Thyroid gland (tissue), 4 donors: ENCODE data around the gene FLOT2. TPM values are rescaled to one million over a fixed set of nuclear protein-coding genes. Genes with fewer than 3 reads are reported as not detected.

Experiments
- DNase-seq, 2 donors: peaks; one replicate each; pipeline ENCODE4 v3.0.0-alpha.2; 2019
- H3K27ac ChIP-seq, 3 donors: fragments of 200-600 bp; sonication (generic); 1 replicate in 2 of 3; 2 replicates in 1 of 3; pipeline ENCODE4 v1.5.1; 2016 to 2019; ENCODE audit warnings: mild to moderate bottlenecking in 1 of 3, moderate library complexity in 1 of 3
- H3K27me3 ChIP-seq: fragments of 200-600 bp; sonication (generic); one replicate; pipeline ENCODE4 v1.5.1; 2019
- H3K36me3 ChIP-seq, 2 donors: fragments of 200-600 bp; sonication (generic); one replicate each; pipeline ENCODE4 v1.5.1; 2016 to 2019
- H3K4me1 ChIP-seq, 2 donors: fragments of 200-600 bp; sonication (generic); one replicate each; pipeline ENCODE4 v1.5.1; 2017 to 2019
- H3K4me3 ChIP-seq, 3 donors: fragments of 200-600 bp; sonication (generic); replicated peaks in 1 of 3; 1 replicate in 2 of 3; 2 replicates in 1 of 3; pipeline ENCODE4 v1.5.1; 2016; ENCODE audit warnings: mild to moderate bottlenecking in 1 of 3
- H3K9me3 ChIP-seq: fragments of 200-600 bp; sonication (generic); one replicate; pipeline ENCODE4 v1.5.1; 2017
- CTCF ChIP-seq, 6 experiments: fragments of 200-600 bp in 3 of 6; fragments of 450-650 bp in 3 of 6; sonication (generic) in 3 of 6; IDR thresholded peaks; one replicate each; pipeline ENCODE4 v1.5.1; 2016 to 2019; ENCODE audit warnings: antibody characterized with exemption in 6 of 6, mild to moderate bottlenecking in 2 of 6, inconsistent platforms in 1 of 6, moderate library complexity in 1 of 6
- POLR2A ChIP-seq, 2 donors: fragments of 450-650 bp; IDR thresholded peaks; one replicate each; pipeline ENCODE4 v1.6.1; 2017; ENCODE audit warnings: antibody characterized with exemption in 2 of 2, mild to moderate bottlenecking in 2 of 2, moderate library complexity in 1 of 2
- WGBS, 2 donors: methylation state at CpG; one replicate each; pipeline ENCODE4 v1.1.5; 2017; 5-methylcytosine and 5-hydroxymethylcytosine counted together
- intact Hi-C: fragments of 100-400 bp; cut with DNase I; formaldehyde crosslinking; loops from one replicate; pipeline ENCODE4 v1.15.1; 2023
- microRNA counts, 2 donors: library from miRNA; unstranded; fragments of <30 nt; microRNA quantifications; one replicate each; lab custom pipeline; 2016 to 2017
- microRNA-seq: library from miRNA; unstranded; fragments of <30 nt; microRNA quantifications from one replicate; pipeline ENCODE4, GENCODE V29; 2016
- small RNA-seq: library from RNA; depleted of rRNA; stranded (forward); fragments of <200 nt; gene quantifications from one replicate; pipeline ENCODE3, GENCODE V24; 2016
- total RNA-seq, 4 donors: library from RNA; depleted of rRNA; stranded (reverse); fragments of >200 nt; gene quantifications; one replicate each; pipeline ENCODE4 v1.2.3, GENCODE V29; 2016

FLOT2 gene
- total RNA-seq, 4 donors from 2014 or later: 55.0 to 75.0 (median 62.7) TPM

- WGBS, 2 donors: 93 to 95% methylated on average over 1 of the region's 1 CpG
- H3K9me3 ChIP-seq: no peaks in the 10 kb centered on the region
- no peaks in the 10 kb centered on the region for H3K27me3 ChIP-seq
- TF ChIP-seq CTCF (IDR thresholded peaks at IDR 0.05): no peak
- TF ChIP-seq POLR2A (IDR thresholded peaks at IDR 0.05): no peak
- H3K27ac ChIP-seq: no peak overlapping the region
- H3K4me1 ChIP-seq: no peaks in the 10 kb centered on the region
- no peaks in the 10 kb centered on the region for H3K36me3 ChIP-seq
- intact Hi-C loops: no loop called here
- no peak overlapping the region for H3K4me3 ChIP-seq
- no peak for DNase-seq
Measured at GRCh38 chr17:28834420-28834819, 63.1 kb downstream of the FLOT2 start.

MicroRNAs encoded within 50 kb of the gene (microRNA counts, 767-probe panel; counts per million panel counts)
- microRNA hsa-miR-144-3p (lab: Ali Mortazavi, UCI) (1,509 to 4,305 counts per million in 2 donors), microRNA hsa-miR-451a (lab: Ali Mortazavi, UCI) (3,786 to 7,829 counts per million in 2 donors)

Small RNAs within 50 kb of the gene (microRNA-seq; reads per million reads assigned to microRNA genes)
- gene MIR451B: not detected

Small RNAs within 50 kb of the gene (small RNA-seq; reads per million reads assigned to genes)
- gene RF00019: not detected

Other genes with a start within 250 kb of the FLOT2 start
- 10 to 100 TPM; 28.9 to 74.6 (median 48.6) TPM for gene SDF2, start 235.8 kb downstream of the FLOT2 start, total RNA-seq
- 100 to 1,000 TPM in 1 of 4 donors, 10 to 100 TPM in 3; 49.2 to 117 (median 61.6) TPM for gene SUPT6H, start 235.5 kb downstream of the FLOT2 start, total RNA-seq
- gene PROCA1, start 185.8 kb downstream of the FLOT2 start, total RNA-seq: 1 to 10 TPM in 2 of 4 donors, under 1 TPM in 1, not detected in 1; 0.46 to 4.3 (median 1.1) TPM
- 100 to 1,000 TPM; 136 to 186 (median 159) TPM for gene RAB34, start 179.9 kb downstream of the FLOT2 start, total RNA-seq
- gene RPL23A, start 177.7 kb downstream of the FLOT2 start, total RNA-seq: 100 to 1,000 TPM; 181 to 750 (median 443) TPM
- 10 to 100 TPM in 1 of 4 donors, 1 to 10 TPM in 3; 1.6 to 21.4 (median 5.1) TPM for gene TLCD1, start 171.5 kb downstream of the FLOT2 start, total RNA-seq
- gene NEK8, start 168.9 kb downstream of the FLOT2 start, total RNA-seq: 10 to 100 TPM in 1 of 4 donors, 1 to 10 TPM in 3; 3.9 to 14.0 (median 8.1) TPM
- 10 to 100 TPM; 33.3 to 64.3 (median 44.3) TPM for gene TRAF4, start 153.7 kb downstream of the FLOT2 start, total RNA-seq
- gene FAM222B, start 54.9 kb downstream of the FLOT2 start, total RNA-seq: 10 to 100 TPM; 14.1 to 22.6 (median 15.8) TPM
- gene ERAL1, start 42.7 kb downstream of the FLOT2 start, total RNA-seq: 10 to 100 TPM; 23.1 to 59.3 (median 41.2) TPM
- gene DHRS13, start 5.3 kb upstream of the FLOT2 start, total RNA-seq: 10 to 100 TPM; 10.6 to 16.2 (median 13.3) TPM
- 10 to 100 TPM; 22.0 to 62.9 (median 60.1) TPM for gene PHF12, start 53.8 kb upstream of the FLOT2 start, total RNA-seq
- gene SEZ6, start 108.3 kb upstream of the FLOT2 start, total RNA-seq: not detected
- 1 to 10 TPM in 1 of 4 donors, under 1 TPM in 2, not detected in 1; 0.58 to 1.7 (median 0.93) TPM for gene PIPOX, start 145.4 kb upstream of the FLOT2 start, total RNA-seq